Midbrain (tissue), 1 donor: ENCODE data around the gene WFDC12.
"Not testable (repeated sequence)": the region's sequence is repeated elsewhere in the genome, so short reads cannot be mapped to it uniquely, and the experiment has no call there.

Experiments
- DNase-seq: peaks from one replicate; lab custom pipeline; 2025; lab: John Stamatoyannopoulos, UW

The WFDC12 gene

DNA sequence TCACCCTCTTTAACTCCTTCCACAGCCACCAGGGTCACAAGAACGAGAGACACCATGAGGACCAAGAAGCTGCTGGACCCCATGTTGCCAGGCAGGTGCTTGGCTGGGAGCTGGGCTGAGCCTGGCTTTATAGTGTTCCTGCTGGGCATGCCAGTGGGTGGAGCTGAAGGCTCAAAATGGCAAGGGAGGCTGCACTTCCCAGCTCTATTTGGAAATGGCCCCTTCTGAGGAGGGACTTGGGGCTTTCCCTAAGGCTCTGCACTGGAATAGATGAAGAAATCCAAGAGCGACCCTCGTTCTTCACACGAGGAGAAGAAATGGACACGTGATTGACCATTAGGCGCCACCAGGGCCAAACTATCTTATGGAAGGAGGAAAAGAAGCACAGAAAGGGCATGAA is at the start of gene WFDC12:
WFDC12 (minus strand) TSS at position 101 of the 400 bp plus-strand sequence; CDS start at position 83, 18 bp downstream.
- no peak for DNase-seq

DNA sequence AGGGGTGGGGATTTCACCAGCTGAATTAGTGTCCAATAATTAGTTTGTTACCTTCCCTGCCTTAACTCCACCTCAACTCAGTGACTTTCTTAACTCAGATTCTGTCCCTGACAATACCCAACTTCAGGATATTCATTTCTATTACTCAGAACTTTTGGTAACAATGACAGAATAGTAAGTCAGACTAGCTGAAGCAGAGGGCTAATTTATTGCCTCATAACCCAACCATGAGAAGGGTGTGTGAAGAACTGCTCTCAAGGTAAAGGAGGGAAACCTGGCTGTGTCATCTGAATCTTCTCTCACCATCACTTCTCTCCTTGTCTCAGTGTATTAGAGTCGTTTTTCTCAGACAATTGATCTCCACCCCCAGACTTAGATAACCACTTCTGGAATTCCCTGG is 49.3 kb upstream of the WFDC12 start:
- no peak for DNase-seq

DNA sequence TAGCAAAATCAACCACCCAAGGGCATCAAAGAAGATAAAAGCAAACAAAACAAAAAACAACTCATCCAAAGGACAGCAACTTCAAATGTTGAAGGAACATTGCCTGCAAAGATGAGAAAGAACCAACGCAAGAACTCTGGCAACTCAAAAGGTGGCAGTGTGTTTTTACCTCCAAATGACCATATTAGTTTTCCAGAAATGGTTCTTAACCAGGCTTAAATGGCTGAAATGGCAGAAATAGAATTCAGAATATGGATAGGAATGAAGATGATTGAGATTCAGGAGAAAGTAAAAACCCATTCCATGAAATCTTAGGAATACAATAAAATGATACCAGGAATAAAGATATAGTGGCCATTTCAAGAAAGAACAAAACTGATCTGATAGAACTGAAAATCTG is 40.6 kb upstream of the WFDC12 start:
- DNase-seq = no peak

DNA sequence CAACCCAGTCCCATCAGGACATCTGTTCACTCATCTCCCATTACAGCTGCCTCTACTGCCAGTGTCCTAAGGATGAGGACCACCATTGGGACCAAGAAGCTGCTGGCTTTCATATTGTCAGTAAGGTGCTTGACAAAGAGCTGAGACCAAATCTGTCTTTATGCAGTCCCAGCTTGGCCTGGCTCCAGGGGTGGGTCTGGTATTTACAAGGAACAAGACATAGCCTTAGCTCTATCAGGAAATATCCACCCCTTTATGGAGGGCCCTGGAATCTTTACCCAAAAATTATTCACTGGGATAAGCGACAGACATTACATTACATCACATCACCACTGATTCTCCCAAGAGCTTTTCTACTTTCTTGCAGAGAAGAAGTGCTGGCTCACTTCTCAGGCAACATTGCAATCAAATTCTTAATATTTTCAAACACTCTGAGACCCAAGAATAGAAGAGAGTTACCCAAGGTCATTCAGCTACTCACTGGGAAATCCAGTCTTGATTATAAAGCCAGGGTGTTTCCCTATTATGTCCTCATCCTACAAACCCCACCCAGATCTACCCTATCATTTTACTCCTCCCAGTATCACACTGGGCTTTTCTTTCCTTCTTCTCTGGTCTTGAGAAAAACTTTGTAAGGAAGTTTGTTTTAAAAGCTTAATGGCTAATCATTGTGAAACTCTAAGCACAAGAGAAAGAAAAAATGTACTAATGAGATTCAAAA is 39.0 kb upstream of the WFDC12 start:
- DNase-seq = no peak

- no peak for DNase-seq
These were observed 33.7 kb upstream of the WFDC12 start for GRCh38 chr20:45157962-45158361.

DNA sequence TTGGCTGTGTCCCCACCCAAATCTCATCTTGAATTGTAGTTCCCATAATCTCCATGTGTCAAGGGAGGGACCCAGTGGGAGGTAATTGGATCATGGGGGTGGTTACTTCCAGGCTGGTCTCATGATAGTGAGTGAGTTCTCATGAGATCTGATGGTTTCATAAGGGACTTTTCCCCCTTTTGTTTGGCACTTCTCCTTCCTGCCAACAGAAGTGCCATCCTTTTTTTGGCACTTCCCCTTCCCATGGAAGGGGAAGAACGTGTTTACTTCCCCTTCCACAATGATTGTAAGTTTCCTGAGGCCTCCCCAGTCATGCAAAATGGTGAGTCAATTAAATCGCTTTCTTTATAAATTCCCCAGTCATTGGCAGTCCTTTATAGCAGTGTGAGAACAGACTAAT is 32.4 kb upstream of the WFDC12 start:
- DNase-seq = no peak

- not testable (repeated sequence) for DNase-seq
These were observed 30.5 kb upstream of the WFDC12 start for GRCh38 chr20:45154794-45155193.

DNA sequence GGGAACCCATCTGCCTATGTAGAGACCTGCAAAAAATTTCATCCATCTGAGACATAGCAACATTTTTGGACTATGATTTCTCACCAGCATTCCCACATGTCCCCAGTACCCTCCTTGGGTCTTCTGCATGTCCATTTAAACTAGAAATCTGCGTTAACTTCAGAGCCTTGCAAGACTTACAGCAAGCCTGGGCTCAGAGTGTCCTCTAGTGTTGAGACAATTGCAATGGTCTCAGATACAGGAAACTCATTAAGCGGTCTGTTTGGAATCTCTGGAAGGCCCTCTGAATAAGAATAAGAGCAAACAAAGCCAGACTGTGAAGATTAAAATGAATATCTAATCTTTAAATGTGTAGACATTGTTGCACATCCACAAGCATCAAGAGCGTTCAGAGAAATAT is 29.9 kb upstream of the WFDC12 start:
- DNase-seq = no peak

DNA sequence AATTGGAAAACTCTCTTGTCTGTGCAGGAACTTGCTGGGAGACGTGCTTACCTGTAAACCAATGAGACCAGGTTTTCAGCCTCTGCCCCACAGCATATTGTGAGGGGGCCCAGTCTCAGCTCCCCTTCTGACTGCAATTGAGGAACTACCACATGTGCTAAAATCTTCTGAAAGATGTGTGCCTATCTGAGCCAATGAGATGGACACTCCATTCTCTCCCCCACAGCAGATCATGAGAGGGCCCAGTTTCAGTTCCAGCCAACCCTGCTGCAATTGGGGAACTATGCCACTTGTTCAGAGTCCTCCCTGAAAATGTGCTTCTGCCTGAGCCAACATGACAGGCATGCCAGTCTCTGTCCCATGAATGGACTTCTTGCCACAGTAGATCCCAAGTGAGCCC is 29.5 kb upstream of the WFDC12 start:
- peak; percentile 15 for DNase-seq

DNA sequence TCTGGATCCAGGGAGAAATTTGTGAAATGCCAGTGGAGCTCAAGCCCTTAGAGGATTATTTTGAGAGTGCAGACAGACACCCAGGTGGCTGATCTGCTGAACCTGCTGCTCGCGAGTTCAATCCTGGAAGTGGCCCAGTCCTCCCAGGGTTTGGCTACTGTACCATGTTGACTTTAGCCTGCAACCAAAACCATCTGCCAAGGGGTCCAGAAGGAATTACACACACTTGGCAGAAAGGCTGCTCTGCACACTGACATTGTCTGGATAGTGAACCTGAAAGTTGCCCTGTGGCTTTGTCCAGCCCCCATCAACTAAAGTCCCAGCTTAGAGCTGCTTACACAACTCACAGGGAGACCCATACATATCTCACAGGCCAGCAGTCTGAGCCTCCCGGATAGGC is 28.9 kb upstream of the WFDC12 start:
- no peak for DNase-seq

DNA sequence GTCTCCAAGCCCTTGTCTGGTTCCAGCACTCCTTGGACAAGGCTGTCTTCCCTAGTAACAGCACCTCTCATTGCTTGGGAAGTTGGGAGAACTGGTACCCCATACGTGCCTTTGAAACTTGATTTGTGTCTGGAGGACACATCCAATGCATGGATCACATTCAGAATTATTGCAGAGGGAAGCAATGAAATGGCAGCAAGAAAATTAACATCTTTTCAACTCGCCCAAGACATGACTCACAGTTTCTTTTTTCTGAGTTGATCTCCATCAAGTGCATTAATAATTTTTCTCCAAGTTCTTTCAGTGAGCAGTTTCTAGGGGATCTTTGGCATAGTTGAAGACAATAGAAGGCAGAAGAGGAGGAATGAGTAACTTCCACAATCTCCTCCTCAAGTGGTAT is 28.1 kb upstream of the WFDC12 start:
- no peak for DNase-seq

DNA sequence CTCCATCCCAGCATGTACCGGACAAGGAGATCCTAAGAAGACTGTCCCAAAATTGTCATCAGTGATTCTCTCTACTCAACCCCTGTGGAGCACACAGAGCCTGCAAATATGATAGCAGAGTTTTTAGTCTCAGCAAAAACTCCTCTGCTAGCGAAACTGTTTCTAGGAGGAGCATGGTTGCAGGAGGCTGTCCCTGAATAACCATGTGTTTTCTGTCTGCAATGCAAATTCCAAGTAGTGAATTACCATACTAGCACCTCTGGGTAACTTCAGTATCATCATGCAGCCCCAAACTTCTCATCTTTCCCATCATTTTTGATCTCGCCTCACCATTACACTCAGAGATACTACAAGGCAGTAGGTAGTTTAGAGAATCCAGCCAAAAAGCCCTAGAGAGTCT is 24.8 kb upstream of the WFDC12 start:
- DNase-seq = no peak

- DNase-seq = no peak
These were observed 16.6 kb upstream of the WFDC12 start for GRCh38 chr20:45140836-45141235.

DNA sequence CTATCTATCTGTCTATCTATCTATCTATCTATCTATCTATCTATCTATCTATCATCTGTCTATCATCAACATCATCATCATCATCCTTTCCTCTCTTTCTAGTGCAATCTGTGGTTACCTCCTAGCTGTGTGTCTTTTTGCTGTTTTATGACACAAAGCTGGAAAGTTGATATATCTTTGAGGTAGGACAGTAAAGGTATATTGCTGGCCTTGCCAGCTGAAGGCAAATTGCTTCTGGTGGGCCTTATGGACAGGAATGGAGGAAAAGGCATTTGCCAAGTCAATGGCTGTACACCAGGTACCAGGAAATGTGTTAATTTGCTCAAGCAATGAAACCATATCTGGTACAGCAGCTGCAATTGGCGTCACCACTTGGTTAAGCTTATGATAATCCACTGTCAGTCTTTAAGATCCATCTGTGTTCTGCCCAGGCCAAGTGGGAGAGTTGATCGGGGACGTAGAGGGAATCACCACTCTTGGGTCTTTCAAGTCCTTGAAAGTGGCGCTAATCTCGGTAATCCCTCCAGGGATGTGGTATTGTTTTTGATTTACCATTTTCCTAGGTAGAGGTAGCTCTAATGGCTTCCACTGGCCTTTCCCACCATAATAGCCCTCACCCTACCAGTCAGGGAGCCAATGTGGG is 15.6 kb upstream of the WFDC12 start:
- not testable (repeated sequence) for DNase-seq

DNA sequence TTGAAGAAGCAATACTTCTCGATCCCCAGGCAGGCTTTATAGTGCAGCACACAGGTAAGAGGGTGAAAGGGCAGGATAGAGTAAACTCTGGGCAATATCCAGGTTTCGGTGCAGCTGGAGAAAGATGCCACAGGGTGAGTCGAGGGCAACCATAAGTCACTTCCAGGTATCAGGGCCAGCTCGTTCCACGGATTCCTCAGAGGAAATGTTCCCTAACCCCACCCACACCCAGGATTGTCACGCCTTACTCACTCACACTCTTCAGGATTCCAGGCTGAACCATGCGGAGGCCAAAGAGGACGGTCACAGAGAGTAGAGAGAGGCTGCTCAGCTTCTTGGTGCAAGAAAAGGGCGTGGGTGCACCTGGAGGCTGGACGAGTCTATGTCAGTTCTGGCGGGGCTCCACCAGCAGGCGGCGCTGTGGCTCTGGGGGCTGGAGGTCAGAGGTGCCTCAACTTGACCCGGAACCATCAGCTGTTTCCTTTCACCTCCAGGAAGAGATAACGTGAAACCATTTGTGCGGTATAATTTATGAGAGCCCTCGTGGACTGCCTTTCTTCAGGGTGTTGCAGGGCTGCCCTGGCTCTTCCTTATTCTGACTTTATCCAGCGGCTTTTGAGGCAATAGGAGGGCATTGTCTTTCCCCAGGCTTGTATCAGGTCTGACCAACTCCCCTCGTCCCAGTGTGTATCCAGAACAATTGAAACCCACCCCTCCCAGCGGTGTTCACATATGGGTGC is 14.5 kb upstream of the WFDC12 start:
- no peak for DNase-seq

GRCh38 chr20:45136911-45137310 is 12.6 kb upstream of the WFDC12 start:
- DNase-seq = no peak

- DNase-seq = no peak
These were observed 3.8 kb upstream of the WFDC12 start for GRCh38 chr20:45128099-45128498.

GRCh38 chr20:45121388-45121787 is 2.9 kb downstream of the WFDC12 start:
- no peak for DNase-seq

GRCh38 chr20:45119556-45120266 is 4.6 kb downstream of the WFDC12 start:
- no peak for DNase-seq

DNA sequence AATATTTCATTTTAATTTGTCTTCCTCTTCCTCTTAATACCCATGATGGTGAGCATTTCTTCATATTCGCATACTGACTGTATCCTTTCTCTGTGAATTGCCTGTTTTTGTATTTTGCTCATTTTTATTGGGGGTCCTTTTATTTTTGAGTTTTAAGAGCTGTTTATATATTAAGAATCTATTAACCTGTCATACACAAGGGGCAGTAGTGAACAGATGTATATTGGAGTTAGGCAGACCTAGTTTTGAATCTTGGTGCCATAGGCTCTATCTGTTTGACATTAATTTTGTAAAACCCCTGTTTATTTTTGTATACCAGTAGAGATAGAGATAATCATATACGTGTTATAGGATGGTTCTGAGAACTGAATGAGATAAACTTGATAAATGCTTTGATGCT is 6.2 kb downstream of the WFDC12 start:
- no peak for DNase-seq

- no peak for DNase-seq
These were observed 6.7 kb downstream of the WFDC12 start for GRCh38 chr20:45117581-45117980.

- DNase-seq = no peak
These were observed 8.4 kb downstream of the WFDC12 start for GRCh38 chr20:45115829-45116228.

GRCh38 chr20:45115386-45115774 is 8.9 kb downstream of the WFDC12 start:
- DNase-seq = no peak
